ENCODE data around the gene NRDE2. TPM values are rescaled to one million over a fixed set of nuclear protein-coding genes. Genes with fewer than 3 reads are reported as not detected.

NRDE2 gene
- total RNA-seq, 6 experiments from 2014 or later = 7.9 to 16.3 (median 13.8) TPM

DNA sequence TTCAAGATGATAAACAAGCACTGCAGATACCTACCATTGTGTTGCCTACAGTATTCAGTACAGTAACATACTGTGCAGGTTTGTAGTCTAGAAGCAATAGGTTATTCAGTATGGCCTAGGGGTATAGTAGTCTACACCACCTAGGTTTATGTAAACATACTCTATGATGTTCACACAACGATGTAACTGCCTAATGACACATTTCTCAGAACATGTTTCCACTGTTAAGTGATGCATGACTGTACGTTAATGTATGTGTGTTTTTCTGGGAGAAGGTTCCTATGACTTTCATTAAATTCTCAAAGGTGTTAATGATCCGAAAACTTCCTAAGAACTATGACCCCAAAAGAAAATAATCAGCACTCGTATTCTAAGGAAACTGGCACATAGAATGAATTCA lies 44.2 kb upstream of the NRDE2 start:
- no peak for DNase-seq

DNA sequence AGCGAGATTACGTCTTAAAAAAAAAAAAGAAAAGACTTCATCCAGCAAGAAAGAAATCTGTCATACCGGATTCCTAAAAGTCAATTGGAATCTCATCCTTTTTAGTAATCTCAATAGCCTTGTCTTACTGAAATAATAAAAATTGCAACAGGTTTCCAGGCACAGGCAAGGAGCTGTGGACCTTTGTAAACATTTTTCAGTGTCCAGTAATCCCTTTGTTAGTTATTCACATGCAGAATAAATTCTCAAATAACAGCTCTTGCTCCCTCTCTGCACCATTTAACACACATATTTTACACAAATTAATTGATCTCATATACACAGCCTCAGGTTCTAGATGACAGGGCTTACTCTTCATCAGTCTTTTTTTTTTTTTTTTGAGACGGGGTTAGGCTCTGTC lies 43.1 kb upstream of the NRDE2 start:
- Histone ChIP-seq H3K4me3 (no peak overlapping the region), H3K9me3 (no peaks in the 10 kb centered on the region), H3K4me1 (no peaks in the 10 kb centered on the region), H3K27ac (no peak overlapping the region), H3K36me3 (no peaks in the 10 kb centered on the region), H3K27me3 (no peaks in the 10 kb centered on the region)
- WGBS (ENCODE audit: insufficient coverage, low coverage, low lambda C conversion rate, missing lambda C conversion rate) = 91% methylated on average over 3 of the region's 4 CpGs
- TF ChIP-seq, protein P1, sequence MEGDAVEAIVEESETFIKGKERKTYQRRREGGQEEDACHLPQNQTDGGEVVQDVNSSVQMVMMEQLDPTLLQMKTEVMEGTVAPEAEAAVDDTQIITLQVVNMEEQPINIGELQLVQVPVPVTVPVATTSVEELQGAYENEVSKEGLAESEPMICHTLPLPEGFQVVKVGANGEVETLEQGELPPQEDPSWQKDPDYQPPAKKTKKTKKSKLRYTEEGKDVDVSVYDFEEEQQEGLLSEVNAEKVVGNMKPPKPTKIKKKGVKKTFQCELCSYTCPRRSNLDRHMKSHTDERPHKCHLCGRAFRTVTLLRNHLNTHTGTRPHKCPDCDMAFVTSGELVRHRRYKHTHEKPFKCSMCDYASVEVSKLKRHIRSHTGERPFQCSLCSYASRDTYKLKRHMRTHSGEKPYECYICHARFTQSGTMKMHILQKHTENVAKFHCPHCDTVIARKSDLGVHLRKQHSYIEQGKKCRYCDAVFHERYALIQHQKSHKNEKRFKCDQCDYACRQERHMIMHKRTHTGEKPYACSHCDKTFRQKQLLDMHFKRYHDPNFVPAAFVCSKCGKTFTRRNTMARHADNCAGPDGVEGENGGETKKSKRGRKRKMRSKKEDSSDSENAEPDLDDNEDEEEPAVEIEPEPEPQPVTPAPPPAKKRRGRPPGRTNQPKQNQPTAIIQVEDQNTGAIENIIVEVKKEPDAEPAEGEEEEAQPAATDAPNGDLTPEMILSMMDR (IDR thresholded peaks at IDR 0.05) = no peak
- TF ChIP-seq POLR2A (IDR thresholded peaks at IDR 0.05) = no peak
- intact Hi-C loops (cut with DNase I) = no loop called here
- no peak for DNase-seq
- ATAC-seq = no peak

More for the DNA sequence above, 44.2 kb upstream of the NRDE2 start:
- H3K9me3 ChIP-seq = no peaks in the 10 kb centered on the region
- peaks cover 0 to 3% (median under 1%) of the 10 kb centered on the region in 4 donors for H3K4me1 ChIP-seq
- H3K27ac ChIP-seq = no peak overlapping the region
- H3K36me3 ChIP-seq = no peaks in the 10 kb centered on the region
- 58% methylated on average over 4 of the region's 4 CpGs for WGBS (ENCODE audit: insufficient coverage, low coverage, low lambda C conversion rate, missing lambda C conversion rate)
- intact Hi-C loops (cut with DNase I) = no loop called here
- H3K4me3 ChIP-seq = no peak overlapping the region
- no peak for TF ChIP-seq POLR2A (IDR thresholded peaks at IDR 0.05)
- TF ChIP-seq, protein P1 (IDR thresholded peaks at IDR 0.05) = no peak
- ATAC-seq = no peak
- H3K27me3 ChIP-seq = no peaks in the 10 kb centered on the region

DNA sequence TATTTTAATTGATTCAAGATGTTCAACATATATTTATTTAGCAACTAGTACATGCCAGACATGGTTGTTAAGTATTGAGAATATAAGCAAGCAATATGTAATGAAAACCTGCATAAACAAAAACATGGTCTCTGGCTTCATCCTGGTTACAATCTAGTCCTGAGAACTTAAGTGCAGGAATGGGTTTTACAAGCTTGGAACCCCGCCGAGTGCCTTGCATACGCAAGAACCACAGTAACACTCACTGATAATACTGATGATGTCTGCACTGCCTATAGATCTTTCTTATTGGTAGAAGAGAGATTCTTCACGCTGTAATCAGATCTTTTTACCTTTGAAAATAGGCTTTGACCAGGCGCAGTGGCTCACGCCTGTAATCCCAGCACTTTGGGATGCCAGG lies 42.1 kb upstream of the NRDE2 start:
- Histone ChIP-seq H3K4me1 (no peaks in the 10 kb centered on the region), H3K36me3 (no peaks in the 10 kb centered on the region), H3K4me3 (no peak overlapping the region), H3K27me3 (no peaks in the 10 kb centered on the region), H3K27ac (no peak overlapping the region), H3K9me3 (no peaks in the 10 kb centered on the region)
- ATAC-seq (no peak), DNase-seq (no peak)
- 88% methylated on average over 6 of the region's 6 CpGs for WGBS (ENCODE audit: insufficient coverage, low coverage, low lambda C conversion rate, missing lambda C conversion rate)
- intact Hi-C loops (cut with DNase I) = no loop called here
- no peak for TF ChIP-seq POLR2A (IDR thresholded peaks at IDR 0.05)
- TF ChIP-seq, protein P1 (IDR thresholded peaks at IDR 0.05) = no peak

DNA sequence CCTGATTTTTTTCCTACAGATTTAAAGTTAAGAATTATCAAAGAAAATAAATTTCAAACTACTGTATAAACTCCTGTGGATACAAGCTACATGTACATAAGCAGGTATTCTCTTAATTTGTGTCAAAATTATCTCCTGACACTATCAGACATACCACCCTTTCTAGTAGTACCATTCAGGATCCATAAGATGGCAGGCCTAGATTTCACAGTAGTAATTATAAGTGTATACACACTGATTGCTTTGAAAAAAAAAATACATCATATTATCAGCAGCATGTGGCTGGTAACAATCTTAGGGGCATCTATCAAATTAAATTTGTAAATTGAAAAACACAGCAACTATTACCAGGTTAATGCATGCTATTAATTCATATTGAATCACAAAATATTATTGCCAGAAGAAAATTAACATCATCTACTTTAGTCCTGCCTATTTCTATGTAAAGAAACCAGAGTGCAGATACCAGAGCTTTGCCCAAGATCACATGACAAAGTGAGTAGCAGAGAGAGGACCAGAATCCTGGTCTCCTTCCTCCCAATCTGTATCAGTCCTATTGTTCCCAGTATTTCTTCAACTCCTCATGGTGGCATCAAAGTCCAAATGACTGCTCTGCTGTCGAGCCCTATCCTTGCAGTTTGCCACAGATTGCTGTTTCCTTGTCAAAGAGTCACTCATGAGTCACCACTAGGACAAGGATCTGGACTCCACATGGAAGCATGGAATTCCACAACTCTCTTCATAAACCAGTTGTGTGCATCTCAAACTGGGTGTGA lies 37.4 kb upstream of the NRDE2 start:
- no peaks in the 10 kb centered on the region for H3K36me3 ChIP-seq
- H3K27ac ChIP-seq = no peak overlapping the region
- peaks cover 0 to 8% (median 0%) of the 10 kb centered on the region in 4 donors for H3K4me1 ChIP-seq
- intact Hi-C loops (cut with DNase I) = no loop called here
- WGBS (ENCODE audit: insufficient coverage, low coverage, low lambda C conversion rate, missing lambda C conversion rate) = 33% methylated on average over 1 of the region's 1 CpG
- no peak overlapping the region for H3K4me3 ChIP-seq
- no peaks in the 10 kb centered on the region for H3K27me3 ChIP-seq
- TF ChIP-seq POLR2A (IDR thresholded peaks at IDR 0.05) = no peak
- TF ChIP-seq, protein P1 (IDR thresholded peaks at IDR 0.05) = peak in 1 of 4 donors; percentile 10
- DNase-seq (no peak), ATAC-seq (peak in 3 of 4 donors; percentile 43 to 96 (median 66))
- no peaks in the 10 kb centered on the region for H3K9me3 ChIP-seq
